ENCODE measurements around the gene IL24. TPM values are rescaled to one million over a fixed set of nuclear protein-coding genes. Genes with fewer than 3 reads are reported as not detected.

The IL24 gene
- polyA plus RNA-seq, 12 donors: 0.10 to 0.61 (median 0.21) TPM; not detected in 6

DNA sequence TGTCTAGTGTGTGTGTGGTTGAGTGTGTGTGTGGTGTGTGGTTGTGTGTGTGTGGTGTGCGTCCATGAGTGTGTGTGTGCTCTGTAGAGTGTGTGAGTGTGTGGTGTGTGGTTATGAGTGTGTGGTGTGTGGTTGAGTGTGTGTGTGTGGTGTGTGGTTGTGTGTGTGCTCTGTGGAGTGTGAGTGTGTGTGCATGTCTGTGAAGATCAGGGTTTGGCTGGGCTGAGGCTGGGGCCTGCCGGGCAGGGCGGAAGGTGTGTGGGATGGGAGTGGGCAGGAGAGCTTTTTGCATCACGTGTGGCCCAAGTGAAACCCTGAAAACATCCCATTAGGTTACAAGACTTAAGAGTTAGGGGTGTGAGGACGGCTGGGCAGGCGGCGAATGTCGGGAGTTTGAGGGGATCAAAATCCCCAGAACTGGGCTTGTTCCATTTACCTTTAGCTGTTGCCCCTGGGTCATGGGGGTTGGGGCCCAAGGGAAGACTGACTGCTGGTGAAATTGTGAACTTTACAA is 27.4 kb downstream of the IL24 start:
- DNase-seq: no peak

- DNase-seq: no peak
These were observed 28.0 kb downstream of the IL24 start for GRCh38 chr1:206925106-206925736.

DNA sequence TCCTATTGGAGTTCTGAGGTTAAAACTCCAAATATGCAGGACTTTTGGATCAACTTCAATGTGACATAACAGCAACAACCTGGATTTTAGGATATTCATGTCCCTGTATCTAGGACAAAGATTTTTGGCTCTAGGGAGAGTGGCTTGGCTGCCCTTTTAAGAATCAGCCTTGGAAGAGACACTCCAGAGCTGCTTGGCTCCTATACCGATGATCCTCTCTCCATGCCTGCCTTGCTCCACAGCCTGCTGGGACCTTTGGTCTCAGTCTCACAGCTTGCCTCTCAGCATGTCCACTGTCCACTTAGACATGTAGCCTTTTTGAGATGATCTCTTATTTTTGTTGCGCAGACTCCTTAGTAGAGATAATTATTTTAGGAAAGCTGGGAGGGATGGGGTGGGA is 29.0 kb downstream of the IL24 start:
- no peak for DNase-seq

DNA sequence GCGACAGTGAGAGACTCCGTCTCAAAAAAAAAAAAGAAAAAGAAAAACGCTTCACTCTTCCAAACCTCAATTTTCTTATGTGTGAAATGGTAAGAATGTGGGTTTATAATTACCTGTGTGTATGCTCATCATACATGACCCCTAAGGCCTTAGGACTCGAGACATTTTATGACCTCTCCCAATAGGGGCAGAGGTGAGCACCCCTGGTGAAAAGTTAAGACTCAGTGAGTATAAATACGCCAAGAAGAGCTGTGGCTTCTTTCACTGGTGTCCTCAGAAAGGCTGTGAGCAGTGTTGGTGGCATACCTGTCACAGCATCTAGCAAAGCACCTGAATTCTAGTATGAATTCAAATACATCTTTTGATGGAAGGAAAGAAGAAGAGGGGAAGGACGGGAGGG is 32.3 kb downstream of the IL24 start:
- DNase-seq: no peak

DNA sequence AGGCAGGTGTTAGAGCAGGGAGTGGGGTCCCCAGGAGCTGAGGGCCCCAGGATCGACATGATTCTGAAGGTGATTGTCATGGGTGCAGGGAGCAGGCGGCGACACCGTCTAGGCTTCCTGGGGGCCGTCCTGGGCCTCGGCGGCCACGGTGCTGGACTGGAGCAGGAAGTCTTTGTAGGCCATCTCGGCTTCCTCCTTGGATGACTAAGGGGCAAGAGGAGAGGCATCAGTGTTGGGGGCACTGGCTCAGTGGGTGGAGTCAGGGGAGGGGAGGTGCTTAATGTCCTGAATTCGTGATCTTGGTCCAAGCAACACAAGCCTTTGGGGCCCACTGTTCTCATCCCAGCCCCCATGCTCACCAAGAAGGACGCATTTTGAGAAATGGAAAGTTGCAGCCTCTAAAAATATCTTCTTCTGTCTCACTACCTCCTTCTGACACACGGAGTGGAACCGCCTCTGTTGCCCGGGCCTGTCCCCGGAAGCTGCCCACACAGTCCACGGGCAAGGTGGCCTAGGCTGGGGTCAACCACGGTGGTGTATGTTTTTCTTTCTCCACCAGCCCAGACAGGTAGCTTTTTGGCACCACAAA is 33.1 kb downstream of the IL24 start:
- DNase-seq: no peak

DNA sequence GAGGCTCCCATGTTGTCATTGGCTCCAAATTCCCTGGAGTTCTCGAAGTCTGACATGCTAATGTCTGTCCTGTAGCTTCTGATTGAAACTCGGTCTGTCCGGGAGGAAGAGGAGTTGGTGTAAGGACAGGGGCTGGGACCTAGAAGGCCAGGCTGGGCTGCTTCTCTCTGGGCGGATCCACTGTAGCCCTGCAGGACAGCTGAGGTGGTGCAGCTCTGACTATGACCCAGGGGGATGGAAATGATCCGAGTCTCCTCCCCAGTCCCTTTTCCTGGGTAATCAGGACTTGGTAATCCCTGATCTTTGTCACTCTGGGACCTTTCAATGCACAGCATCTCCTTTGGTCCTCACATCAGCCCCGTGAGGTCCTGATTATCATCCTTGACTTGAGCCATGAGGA is 34.5 kb downstream of the IL24 start:
- no peak for DNase-seq

DNA sequence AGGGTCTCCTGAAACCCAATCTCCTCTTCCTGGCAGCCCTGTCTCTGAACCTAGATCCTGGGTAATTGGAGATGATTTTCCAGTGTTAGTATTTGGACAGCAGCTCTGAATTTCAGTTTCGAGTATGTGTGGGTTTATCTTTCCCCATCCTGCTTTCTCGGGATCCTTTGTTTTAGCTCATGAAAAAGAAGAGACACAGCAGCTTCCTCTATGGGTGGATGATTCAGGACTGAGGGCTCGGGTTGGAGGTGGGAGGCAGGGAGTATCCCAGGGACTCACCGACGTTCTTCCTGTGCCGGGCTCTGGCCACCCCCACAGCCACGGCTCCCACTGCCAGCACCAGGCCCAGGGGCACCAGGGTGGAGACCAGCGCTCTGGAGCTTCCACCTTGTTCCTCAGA is 34.9 kb downstream of the IL24 start:
- no peak for DNase-seq

GRCh38 chr1:206933333-206933945 is 36.2 kb downstream of the IL24 start:
- DNase-seq: no peak

DNA sequence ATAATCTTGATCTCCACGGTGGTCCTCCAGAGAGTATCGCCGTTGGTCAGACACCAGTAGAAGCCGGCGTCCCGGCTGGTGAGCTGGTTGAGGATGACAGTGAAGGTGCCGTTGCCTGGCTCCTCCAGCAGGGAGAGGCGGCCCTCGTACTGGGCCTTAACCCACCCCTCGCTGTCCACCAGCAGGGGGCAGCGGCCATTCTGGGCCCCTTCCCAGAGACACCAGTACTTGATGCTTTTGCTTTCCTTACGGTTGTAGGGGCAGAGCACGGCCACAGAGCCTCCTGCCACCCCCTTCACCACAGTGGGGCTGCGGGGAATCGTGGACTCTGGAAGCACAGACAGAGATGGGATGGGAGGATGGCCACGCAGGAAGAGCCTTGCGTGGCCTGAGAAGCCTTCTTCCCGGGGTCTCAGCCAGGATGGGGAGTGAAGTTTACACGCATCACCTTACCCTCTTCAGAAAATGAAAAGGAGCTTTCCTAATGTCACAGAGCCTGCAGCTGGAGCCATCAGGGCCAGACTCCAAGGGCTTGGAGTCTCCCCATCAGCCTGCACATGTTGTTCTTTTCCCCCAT is 38.3 kb downstream of the IL24 start:
- DNase-seq: no peak

DNA sequence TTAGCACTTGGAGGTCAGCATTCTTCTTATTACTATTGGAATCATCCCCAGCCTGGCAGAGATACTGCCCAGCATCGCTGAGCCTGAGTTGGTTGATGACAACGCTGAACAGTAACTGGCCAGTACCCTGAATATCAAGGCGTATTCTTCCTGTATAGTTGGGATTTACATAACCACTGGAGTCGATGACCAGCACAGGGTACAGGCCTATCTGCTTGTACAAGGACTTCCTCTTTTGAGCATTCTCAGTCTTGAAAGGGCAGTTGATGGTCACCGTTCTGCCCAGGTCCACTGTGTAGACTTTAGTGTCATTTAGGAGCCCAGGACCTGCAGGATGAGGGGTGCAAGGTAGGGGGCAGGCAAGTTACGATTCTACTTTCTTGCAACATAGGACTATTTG is 40.2 kb downstream of the IL24 start:
- DNase-seq: no peak

- DNase-seq: no peak
These were observed 41.9 kb downstream of the IL24 start for GRCh38 chr1:206939131-206939530.

- no peak for DNase-seq
These were observed 42.8 kb downstream of the IL24 start for GRCh38 chr1:206939841-206940587.

GRCh38 chr1:206940588-206940936 is 43.3 kb downstream of the IL24 start:
- no peak for DNase-seq

- no peak for DNase-seq
These were observed 44.6 kb downstream of the IL24 start for GRCh38 chr1:206941766-206942418.

DNA sequence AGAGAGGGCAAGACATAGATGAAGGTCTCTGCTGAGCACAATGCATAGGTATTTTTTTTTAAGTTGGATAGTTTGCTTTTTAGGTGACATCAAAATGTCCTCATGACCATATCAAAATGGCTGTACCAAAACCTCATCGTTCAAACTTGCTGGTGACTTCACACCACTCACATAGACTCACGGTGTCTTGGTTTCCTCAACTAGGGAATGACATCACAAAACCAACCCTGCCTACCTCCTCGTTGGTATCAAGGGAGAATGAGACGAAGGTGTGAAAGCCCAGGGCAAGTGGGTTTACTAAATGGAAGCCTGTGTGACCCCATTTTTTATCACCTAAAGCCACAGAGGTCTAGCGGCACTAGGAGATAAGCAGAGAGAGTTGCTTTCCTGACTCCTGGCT is 47.5 kb downstream of the IL24 start:
- no peak for DNase-seq

GRCh38 chr1:206945779-206946178 is 48.5 kb downstream of the IL24 start:
- DNase-seq: no peak

- no peak for DNase-seq
These were observed 49.0 kb downstream of the IL24 start, which contains the start of gene PIGR for GRCh38 chr1:206946261-206946660. Gene PIGR, minus strand, starts transcription at chr1:206946466. Its CDS starts 5,935 bp downstream, at chr1:206940531.

DNA sequence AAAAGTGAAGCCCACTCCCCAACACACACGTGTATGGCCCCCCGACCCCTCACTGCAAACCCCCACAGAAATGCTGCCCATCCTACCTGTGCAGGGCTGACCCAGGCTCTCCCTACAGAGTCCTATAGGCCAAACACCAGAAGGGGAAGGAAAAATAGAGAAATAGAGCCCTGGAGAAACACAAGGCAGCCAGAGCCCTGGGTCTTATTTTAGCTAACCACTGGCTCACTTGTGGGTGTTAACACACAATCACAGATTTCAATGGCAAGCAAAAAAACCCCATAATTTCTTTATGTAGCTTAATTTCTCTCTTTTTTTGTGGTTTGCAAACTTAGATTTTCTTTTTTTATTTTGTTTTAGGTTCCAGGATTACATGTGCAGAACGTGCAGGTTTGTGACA is 50.0 kb downstream of the IL24 start:
- no peak for DNase-seq

- no peak for DNase-seq
These were observed 52.0 kb downstream of the IL24 start for GRCh38 chr1:206949208-206949607.

GRCh38 chr1:206949641-206950040 is 52.4 kb downstream of the IL24 start:
- no peak for DNase-seq

- DNase-seq: no peak
These were observed 54.3 kb downstream of the IL24 start for GRCh38 chr1:206951318-206952100.
